Muscle layer of duodenum (tissue), 2 donors: Measurements from ENCODE around the gene PKMYT1.

Experiments
- H3K27ac ChIP-seq: one replicate; pipeline ENCODE4 v1.7.0; 2013; ENCODE audit warnings: mild to moderate bottlenecking, low read length
- H3K27me3 ChIP-seq: one replicate; pipeline ENCODE4 v1.7.0; 2013; ENCODE audit warnings: low read depth, mild to moderate bottlenecking, control low read depth, low read length
- H3K36me3 ChIP-seq, 2 donors: one replicate each; pipeline ENCODE4 v1.7.0; 2013; ENCODE audit warnings: low read length in 2 of 2, control low read depth in 1 of 2, mild to moderate bottlenecking in 1 of 2; ENCODE audit not compliant: insufficient read depth in 2 of 2, control insufficient read depth in 1 of 2
- H3K4me1 ChIP-seq, 2 donors: one replicate each; pipeline ENCODE4 v1.7.0; 2013; ENCODE audit warnings: low read length in 2 of 2, mild to moderate bottlenecking in 2 of 2, control low read depth in 1 of 2, moderate library complexity in 1 of 2; ENCODE audit not compliant: insufficient read depth in 2 of 2, control insufficient read depth in 1 of 2
- H3K4me3 ChIP-seq, 2 donors: one replicate each; pipeline ENCODE4 v1.7.0; 2013; ENCODE audit warnings: low read length in 2 of 2, low read depth in 1 of 2, mild to moderate bottlenecking in 1 of 2
- H3K9me3 ChIP-seq, 2 donors: one replicate each; pipeline ENCODE4 v1.7.0; 2013; ENCODE audit warnings: low read length in 2 of 2, control low read depth in 1 of 2, mild to moderate bottlenecking in 1 of 2; ENCODE audit not compliant: control insufficient read depth in 1 of 2
- donor health status: healthy.

Gene PKMYT1

DNA sequence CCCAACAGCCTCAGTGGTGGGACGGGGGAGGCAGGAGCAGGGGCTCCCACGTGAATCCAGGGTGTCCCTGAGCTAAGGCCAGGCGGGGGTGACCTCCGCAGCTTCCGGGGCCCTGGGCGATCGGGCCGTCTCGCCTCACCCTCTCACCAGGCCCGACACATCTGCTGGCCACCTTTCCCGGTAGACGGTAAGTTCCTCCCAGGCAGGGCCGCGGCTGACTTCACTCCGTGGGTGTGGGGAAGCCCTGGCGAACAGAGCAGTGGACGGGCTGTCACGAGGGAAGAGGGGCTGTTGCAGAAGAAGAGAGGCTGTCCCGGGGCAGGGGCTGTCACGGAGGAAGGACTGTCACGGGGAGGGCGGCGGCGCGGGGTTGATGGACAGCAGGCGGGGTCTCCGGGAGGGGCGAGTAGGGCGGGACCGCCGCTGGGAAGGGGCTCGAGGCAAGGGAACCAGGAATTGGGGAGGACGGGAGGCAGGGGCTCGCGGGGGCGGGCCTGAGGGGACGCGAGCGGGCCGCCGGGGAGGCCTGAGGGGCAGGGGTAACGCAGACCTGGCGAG lies 498 bp downstream of the PKMYT1 start:
- no peaks in the 10 kb centered on the region for H3K9me3 ChIP-seq
- peak overlapping the region; percentile 26 to 81 for H3K4me3 ChIP-seq
- H3K27ac ChIP-seq, result no peak overlapping the region
- H3K27me3 ChIP-seq, result peaks cover 5% of the 10 kb centered on the region
- H3K36me3 ChIP-seq, result no peaks in the 10 kb centered on the region
- peaks cover 0 to 24% of the 10 kb centered on the region in 2 donors for H3K4me1 ChIP-seq

DNA sequence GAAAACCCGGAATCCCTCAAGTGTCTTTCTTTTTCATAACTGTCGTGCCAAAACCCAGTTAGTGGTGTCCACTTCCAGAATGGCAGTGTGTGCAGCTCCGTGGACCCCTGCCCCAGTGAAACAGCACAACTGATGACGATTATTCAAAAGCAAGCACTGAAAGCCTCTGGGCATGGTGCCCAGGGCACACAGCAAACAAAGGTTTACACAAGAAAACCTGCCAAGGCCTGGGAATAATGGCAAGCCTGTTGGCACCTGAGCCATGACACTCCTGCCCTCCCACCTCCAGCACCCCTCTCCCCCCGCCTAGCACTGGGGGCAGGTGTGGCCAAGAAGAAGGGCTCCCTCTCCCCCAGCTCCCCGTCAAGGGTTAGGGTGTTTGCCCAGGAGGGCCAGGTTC lies 2.8 kb downstream of the PKMYT1 start:
- Histone ChIP-seq H3K36me3 (no peaks in the 10 kb centered on the region), H3K9me3 (no peaks in the 10 kb centered on the region), H3K4me3 (no peak overlapping the region), H3K4me1 (peaks cover 0 to 17% of the 10 kb centered on the region in 2 donors), H3K27me3 (peaks cover 5% of the 10 kb centered on the region), H3K27ac (no peak overlapping the region)

DNA sequence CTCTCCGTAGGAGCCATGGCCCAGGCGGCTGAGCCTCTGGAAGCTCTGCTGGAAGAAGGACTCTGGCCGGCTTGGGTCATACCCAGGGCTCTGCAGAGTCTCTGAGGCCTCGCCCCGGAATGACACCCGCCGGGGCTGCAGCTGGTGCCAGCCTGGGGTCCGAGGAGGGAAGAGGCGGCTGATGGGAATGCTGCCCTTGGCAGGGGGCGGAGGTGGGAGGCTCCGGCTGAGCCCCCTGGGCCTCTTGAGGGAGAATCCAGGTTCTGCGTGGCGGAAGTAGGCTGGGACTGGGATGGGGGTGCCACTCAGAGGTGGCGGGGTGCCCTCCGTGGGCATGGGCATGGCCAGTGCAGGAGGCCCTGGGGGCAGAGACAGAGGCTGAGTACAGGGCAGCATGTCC lies 3.6 kb downstream of the PKMYT1 start:
- H3K4me1 ChIP-seq, result peaks cover 0 to 17% of the 10 kb centered on the region in 2 donors

DNA sequence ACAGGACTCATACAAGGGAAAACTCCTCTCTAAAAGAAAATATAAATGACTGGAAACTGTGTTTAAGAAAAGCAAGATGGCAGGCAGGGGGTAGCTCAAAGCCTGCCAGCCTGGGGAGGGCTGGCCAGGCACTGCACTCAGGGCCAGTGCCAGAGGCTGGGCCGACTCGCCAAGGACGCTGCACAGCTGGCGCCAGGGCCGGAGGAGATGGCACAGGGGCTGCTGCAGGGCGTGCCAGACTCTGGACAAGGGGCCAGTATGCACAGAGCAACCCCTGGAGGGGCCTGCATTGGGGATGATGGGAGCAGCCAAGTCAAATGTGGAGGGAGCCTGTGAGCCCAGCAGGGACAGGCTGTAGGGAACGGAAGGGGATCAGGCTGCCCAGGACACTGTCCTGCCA lies 4.0 kb downstream of the PKMYT1 start:
- H3K4me3 ChIP-seq, result no peak overlapping the region
- peaks cover 0 to 15% of the 10 kb centered on the region in 2 donors for H3K4me1 ChIP-seq
- H3K27me3 ChIP-seq, result peaks cover 5% of the 10 kb centered on the region
- H3K9me3 ChIP-seq, result no peaks in the 10 kb centered on the region
- H3K36me3 ChIP-seq, result no peaks in the 10 kb centered on the region
- no peak overlapping the region for H3K27ac ChIP-seq

More for the DNA sequence above, 3.6 kb downstream of the PKMYT1 start:
- Histone ChIP-seq H3K27ac (no peak overlapping the region), H3K4me3 (no peak overlapping the region), H3K27me3 (peaks cover 5% of the 10 kb centered on the region), H3K9me3 (no peaks in the 10 kb centered on the region), H3K36me3 (no peaks in the 10 kb centered on the region)

DNA sequence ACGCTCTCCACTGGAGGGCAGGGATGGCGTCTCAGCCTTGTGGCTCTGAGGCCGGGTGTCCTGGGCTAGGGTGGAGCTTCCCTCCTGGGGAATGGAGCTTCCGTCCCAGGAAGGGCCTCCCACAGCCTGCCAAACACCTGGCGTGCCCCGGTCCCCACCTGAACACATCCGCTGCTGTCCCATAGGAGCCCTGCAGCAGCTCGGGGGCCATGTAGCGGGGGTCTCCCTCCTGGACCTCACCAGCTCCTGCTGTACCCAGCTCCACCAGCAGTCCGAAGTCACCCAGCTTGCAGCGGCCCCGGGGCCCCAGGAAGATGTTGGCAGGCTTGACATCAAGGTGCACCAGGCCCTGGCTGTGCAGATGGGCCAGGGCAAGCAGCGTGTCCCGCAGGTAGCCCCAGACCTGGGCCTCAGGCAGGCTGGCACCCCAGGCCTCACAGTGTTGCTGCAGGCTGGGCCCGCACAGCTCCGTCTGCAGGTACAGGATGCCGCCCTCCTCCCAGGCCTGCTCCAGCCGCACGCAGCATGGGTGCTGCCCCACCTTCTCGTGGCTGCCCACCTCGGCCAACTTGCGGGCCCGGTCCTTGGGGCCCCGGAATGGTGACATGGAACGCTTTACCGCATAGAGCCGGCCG lies 5.0 kb downstream of the PKMYT1 start:
- Histone ChIP-seq H3K4me1 (peaks cover 2 to 8% of the 10 kb centered on the region in 2 donors), H3K36me3 (no peaks in the 10 kb centered on the region), H3K4me3 (no peak overlapping the region), H3K27ac (no peak overlapping the region), H3K27me3 (peaks cover 5% of the 10 kb centered on the region), H3K9me3 (no peaks in the 10 kb centered on the region)

DNA sequence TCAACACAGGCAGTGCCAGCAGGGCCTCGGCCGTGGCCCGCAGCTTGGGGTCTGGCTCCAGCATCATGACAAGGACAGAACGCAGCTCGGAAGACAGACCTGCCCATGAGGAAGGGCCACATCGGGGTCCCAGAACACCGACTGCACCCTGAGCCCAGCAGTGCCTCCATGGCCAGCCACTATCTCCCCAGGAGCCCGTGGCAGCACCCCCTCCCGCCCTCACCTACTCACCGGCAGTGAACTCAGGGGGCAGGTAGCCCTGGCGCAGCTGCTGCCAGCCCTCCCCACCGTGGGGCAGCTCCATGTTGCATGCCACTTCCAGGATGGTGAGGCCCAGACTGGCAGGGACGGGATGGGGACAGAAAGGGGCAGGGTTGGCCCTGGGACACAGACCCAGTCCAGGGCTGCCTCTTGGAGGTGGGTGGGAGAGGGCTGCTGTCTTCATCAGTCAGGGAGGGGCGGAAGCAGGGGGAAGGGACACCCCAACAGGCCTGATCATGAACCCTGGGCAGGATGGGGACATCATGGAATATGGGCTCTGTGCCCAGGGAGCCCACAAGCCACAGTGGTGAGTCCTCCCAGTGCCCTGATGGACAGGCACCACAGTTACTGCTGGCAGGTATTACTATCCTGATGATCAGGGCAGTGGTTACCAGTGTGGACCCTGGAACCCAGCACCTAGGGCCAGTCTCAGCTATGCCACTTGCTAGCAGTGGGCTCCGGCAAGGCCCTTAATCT lies 5.8 kb downstream of the PKMYT1 start:
- H3K9me3 ChIP-seq, result no peaks in the 10 kb centered on the region
- peaks cover 1% of the 10 kb centered on the region for H3K27me3 ChIP-seq
- H3K4me1 ChIP-seq, result peaks cover 3 to 8% of the 10 kb centered on the region in 2 donors
- no peak overlapping the region for H3K27ac ChIP-seq
- H3K4me3 ChIP-seq, result no peak overlapping the region
- no peaks in the 10 kb centered on the region for H3K36me3 ChIP-seq

DNA sequence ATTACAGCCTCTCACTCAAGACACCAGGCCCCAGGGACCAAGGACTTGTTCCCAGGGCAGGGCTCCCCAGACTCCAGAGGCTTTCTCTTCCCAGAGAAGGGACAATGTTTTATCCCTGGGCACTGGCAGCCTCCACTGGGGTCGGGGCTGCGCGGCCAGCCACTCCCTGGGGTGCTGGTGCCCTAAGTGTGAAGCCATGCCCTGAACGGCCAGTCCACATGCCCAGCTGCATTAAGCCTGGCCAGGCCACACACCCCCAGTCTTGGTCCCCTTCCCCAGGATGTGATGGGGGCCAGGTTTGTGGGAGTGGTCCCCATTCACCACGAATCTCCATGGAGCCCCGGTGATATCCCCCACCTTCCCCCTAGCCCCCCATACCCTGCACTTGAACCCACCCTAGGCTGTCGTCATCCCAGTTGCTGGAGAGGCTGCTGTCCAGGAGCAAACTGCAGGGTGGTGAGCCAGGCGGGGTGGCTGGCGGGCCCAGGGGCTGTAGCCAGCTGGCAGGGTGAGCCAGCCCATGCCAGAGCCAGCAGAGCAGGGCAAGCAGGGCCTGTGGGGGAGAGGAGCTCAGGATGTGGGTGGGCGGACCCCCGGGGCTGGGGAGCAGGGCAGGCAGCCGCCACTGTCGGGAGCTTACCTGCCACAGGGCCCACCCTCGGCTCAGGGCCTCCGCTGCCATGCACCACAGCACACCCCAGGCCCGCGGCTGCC lies 6.5 kb downstream of the PKMYT1 start:
- H3K4me1 ChIP-seq, result peaks cover 3 to 10% of the 10 kb centered on the region in 2 donors
- no peaks in the 10 kb centered on the region for H3K27me3 ChIP-seq
- H3K36me3 ChIP-seq, result no peaks in the 10 kb centered on the region
- no peaks in the 10 kb centered on the region for H3K9me3 ChIP-seq
- no peak overlapping the region for H3K4me3 ChIP-seq
- H3K27ac ChIP-seq, result no peak overlapping the region

DNA sequence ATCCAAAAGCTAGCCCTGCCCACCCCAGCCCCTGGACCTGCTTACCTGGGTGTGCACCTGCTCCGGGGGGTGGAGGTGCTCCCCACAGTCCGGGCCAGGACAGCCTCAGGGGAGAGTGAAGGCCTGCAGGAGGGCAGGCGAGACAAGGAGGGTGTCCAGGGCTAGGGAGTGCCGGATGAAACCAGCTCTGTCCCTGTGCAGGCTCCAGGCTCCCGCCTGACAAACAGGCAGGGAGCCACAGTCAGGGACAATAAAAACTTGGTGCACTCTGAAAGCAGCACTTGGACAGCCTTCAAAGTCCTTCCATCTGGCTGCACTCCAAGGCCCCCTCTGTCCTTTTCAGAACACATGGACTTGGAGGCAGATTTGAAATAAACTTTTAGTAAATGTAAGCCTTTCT lies 7.2 kb downstream of the PKMYT1 start:
- Histone ChIP-seq H3K4me1 (peaks cover 3 to 17% of the 10 kb centered on the region in 2 donors), H3K9me3 (no peaks in the 10 kb centered on the region), H3K36me3 (no peaks in the 10 kb centered on the region), H3K27ac (no peak overlapping the region), H3K27me3 (peaks cover 2% of the 10 kb centered on the region), H3K4me3 (no peak overlapping the region)

DNA sequence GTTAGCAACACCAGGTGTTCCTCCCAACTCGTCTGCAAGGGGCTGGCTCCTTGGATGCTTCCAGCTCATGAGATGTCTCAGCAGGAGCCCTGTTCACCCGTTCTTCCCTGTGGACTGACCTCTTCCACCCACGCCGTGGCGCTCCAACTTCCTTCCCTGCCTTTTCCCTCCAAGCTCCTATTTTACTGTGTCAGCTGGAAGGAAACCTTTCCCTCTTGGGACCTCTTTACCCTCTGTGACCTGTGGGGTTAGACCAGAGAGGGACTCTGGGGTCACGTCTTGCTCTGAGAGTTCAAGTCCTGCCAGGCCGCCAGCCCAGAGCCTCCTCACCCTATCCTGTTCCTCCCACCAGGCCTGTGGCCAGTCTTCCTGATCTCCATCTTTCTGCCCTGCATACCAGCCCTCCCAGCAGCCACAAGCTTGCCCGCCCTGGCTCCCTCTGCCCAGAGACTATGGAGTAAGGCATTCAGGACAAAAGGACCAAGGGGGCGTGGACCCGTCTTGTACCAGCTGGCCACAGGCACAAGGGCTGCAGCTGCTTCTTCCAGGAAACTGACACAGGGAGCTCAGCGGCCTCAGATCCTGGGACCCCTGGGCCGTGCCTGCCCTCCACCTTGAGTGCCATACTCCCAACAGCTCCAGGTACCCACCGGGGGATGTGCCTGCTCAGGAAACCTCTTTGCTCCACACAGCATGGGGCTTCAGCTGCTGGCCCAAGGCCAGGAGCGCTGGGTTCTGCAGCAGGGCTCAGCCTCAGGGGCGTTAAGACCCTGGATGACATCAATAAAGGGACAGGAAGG lies 8.1 kb downstream of the PKMYT1 start:
- no peak overlapping the region for H3K27ac ChIP-seq
- no peaks in the 10 kb centered on the region for H3K36me3 ChIP-seq
- H3K4me3 ChIP-seq, result no peak overlapping the region
- peaks cover 10% of the 10 kb centered on the region for H3K27me3 ChIP-seq
- H3K9me3 ChIP-seq, result no peaks in the 10 kb centered on the region
- H3K4me1 ChIP-seq, result peaks cover 3 to 26% of the 10 kb centered on the region in 2 donors

DNA sequence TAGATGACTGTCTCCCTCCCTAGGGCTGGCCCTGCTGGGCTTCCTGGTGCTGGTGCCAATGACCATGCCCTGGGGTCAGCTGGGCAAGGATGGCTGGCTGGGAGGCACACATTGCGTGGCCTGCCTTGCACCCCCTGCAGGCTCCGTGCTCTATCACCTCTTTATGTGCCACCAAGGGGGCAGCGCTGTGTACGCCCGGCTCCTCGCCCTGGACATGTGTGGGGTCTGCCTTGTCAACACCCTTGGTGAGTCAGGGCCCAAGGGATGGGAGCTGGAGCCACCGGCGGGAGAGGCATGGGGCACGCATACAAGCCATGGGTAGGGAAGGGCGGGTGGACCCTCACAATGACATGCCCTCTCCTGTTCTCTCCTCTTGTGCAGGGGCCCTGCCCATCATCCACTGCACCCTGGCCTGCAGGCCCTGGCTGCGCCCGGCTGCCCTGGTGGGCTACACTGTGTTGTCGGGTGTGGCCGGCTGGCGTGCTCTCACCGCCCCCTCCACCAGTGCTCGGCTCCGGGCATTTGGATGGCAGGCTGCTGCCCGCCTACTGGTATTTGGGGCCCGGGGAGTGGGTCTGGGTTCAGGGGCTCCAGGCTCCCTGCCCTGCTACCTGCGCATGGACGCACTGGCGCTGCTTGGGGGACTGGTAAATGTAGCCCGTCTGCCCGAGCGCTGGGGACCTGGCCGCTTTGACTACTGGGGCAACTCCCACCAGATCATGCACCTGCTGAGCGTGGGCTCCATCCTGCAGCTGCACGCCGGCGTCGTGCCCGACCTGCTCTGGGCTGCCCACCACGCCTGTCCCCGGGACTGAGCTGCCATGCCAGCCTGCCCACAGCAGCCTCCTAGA lies 8.9 kb downstream of the PKMYT1 start:
- peaks cover 12% of the 10 kb centered on the region for H3K27me3 ChIP-seq
- no peak overlapping the region for H3K4me3 ChIP-seq
- peaks cover 3 to 33% of the 10 kb centered on the region in 2 donors for H3K4me1 ChIP-seq
- no peaks in the 10 kb centered on the region for H3K9me3 ChIP-seq
- no peaks in the 10 kb centered on the region for H3K36me3 ChIP-seq
- H3K27ac ChIP-seq, result no peak overlapping the region
